Stimulated activated CD4-positive, alpha-beta T cell treated with anti-CD3 and anti-CD28 coated beads, Interleukin-15, amount 100 ng/mL, for 48 hours (primary cell): ENCODE measurements around the gene SH3PXD2B.

ENCODE experiments used
- DNase-seq, 2 donors: peaks; one replicate each; pipeline ENCODE4 v3.0.0-alpha.2; 2020; ENCODE audit warnings: low read depth in 2 of 2

The SH3PXD2B gene

GRCh38 chr5:172453206-172453985 lies 929 bp downstream of the SH3PXD2B start:
- DNase-seq: no peak

GRCh38 chr5:172452398-172453205 lies 1.7 kb downstream of the SH3PXD2B start:
- no peak for DNase-seq

GRCh38 chr5:172451771-172452197 lies 2.5 kb downstream of the SH3PXD2B start:
- no peak for DNase-seq

GRCh38 chr5:172450861-172451695 lies 3.2 kb downstream of the SH3PXD2B start:
- DNase-seq: peak in 1 of 2 donors; percentile 27

GRCh38 chr5:172450453-172450852 lies 3.9 kb downstream of the SH3PXD2B start:
- DNase-seq: no peak

- no peak for DNase-seq
Measured at GRCh38 chr5:172448999-172449398, 5.3 kb downstream of the SH3PXD2B start.

- no peak for DNase-seq
Measured at GRCh38 chr5:172447646-172448365, 6.5 kb downstream of the SH3PXD2B start.

GRCh38 chr5:172446336-172447051 lies 7.8 kb downstream of the SH3PXD2B start:
- DNase-seq: no peak

- DNase-seq: no peak
Measured at GRCh38 chr5:172445866-172446265, 8.5 kb downstream of the SH3PXD2B start.

GRCh38 chr5:172444626-172445365 lies 9.5 kb downstream of the SH3PXD2B start:
- DNase-seq: no peak

GRCh38 chr5:172444110-172444510 lies 10.2 kb downstream of the SH3PXD2B start:
- DNase-seq: no peak

GRCh38 chr5:172443441-172444109 lies 10.8 kb downstream of the SH3PXD2B start:
- DNase-seq: peak; percentile 50 to 69

GRCh38 chr5:172442592-172442991 lies 11.7 kb downstream of the SH3PXD2B start:
- DNase-seq: no peak

GRCh38 chr5:172441262-172441751 lies 13.0 kb downstream of the SH3PXD2B start:
- DNase-seq: no peak

- no peak for DNase-seq
Measured at GRCh38 chr5:172440486-172440885, 13.8 kb downstream of the SH3PXD2B start.

- no peak for DNase-seq
Measured at GRCh38 chr5:172439785-172440477, 14.4 kb downstream of the SH3PXD2B start.

- DNase-seq: no peak
Measured at GRCh38 chr5:172438319-172438668, 16.0 kb downstream of the SH3PXD2B start.

- no peak for DNase-seq
Measured at GRCh38 chr5:172437445-172438318, 16.6 kb downstream of the SH3PXD2B start.
